HG03432 (cell line): ENCODE measurements around the gene GRK5.
A peak's percentile ranks its signal among the peaks of the same experiment; 100 is the strongest.

Experiments used
- ATAC-seq: cut with Tn5 transposase; IDR thresholded peaks from one replicate; pipeline ENCODE4 v1.9.1; 2021; ENCODE audit warnings: mild to moderate bottlenecking, moderate library complexity; ENCODE audit not compliant: unreplicated experiment

GRK5 gene

GRCh38 chr10:119337223-119337622 is 129.9 kb downstream of the GRK5 start:
- no peak for ATAC-seq

GRCh38 chr10:119337796-119338432 is 130.5 kb downstream of the GRK5 start:
- ATAC-seq: no peak

GRCh38 chr10:119339109-119339508 is 131.7 kb downstream of the GRK5 start:
- ATAC-seq: no peak

- no peak for ATAC-seq
These were observed 133.6 kb downstream of the GRK5 start for GRCh38 chr10:119340893-119341458.

- ATAC-seq: peak; percentile 51
These were observed 134.3 kb downstream of the GRK5 start for GRCh38 chr10:119341459-119342301.

- no peak for ATAC-seq
These were observed 135.0 kb downstream of the GRK5 start for GRCh38 chr10:119342335-119342734.

GRCh38 chr10:119343011-119343601 is 135.7 kb downstream of the GRK5 start:
- no peak for ATAC-seq

- no peak for ATAC-seq
These were observed 137.0 kb downstream of the GRK5 start for GRCh38 chr10:119344381-119344780.

GRCh38 chr10:119346095-119346832 is 138.9 kb downstream of the GRK5 start:
- ATAC-seq: no peak

- ATAC-seq: no peak
These were observed 140.0 kb downstream of the GRK5 start for GRCh38 chr10:119347181-119347974.

- ATAC-seq: no peak
These were observed 140.7 kb downstream of the GRK5 start for GRCh38 chr10:119348106-119348505.

- no peak for ATAC-seq
These were observed 141.3 kb downstream of the GRK5 start for GRCh38 chr10:119348516-119349240.

- ATAC-seq: no peak
These were observed 142.0 kb downstream of the GRK5 start for GRCh38 chr10:119349341-119349740.

GRCh38 chr10:119349937-119350501 is 142.6 kb downstream of the GRK5 start:
- no peak for ATAC-seq

GRCh38 chr10:119350502-119351097 is 143.2 kb downstream of the GRK5 start:
- ATAC-seq: no peak

GRCh38 chr10:119351189-119351588 is 143.8 kb downstream of the GRK5 start:
- ATAC-seq: no peak

- no peak for ATAC-seq
These were observed 144.7 kb downstream of the GRK5 start for GRCh38 chr10:119352042-119352441.

GRCh38 chr10:119352807-119353206 is 145.4 kb downstream of the GRK5 start:
- no peak for ATAC-seq

- no peak for ATAC-seq
These were observed 146.1 kb downstream of the GRK5 start for GRCh38 chr10:119353421-119353820.
